Measurements from ENCODE around the gene VPS33B. TPM values are rescaled to one million over a fixed set of nuclear protein-coding genes. Genes with fewer than 3 reads are reported as not detected.

The VPS33B gene
- total RNA-seq (10 to 100 TPM in 1 of 2 donors, 1 to 10 TPM in 1; 7.9 to 19.9 TPM), polyA plus RNA-seq (ENCODE audit: insufficient read length in 2 of 2) (10 to 100 TPM; 27.5 to 35.2 TPM)
- long read RNA-seq, donor 1, partial matches to known transcripts, result 5 of 9 reads
- long read RNA-seq, donor 1, other reads (novel, unspliced or antisense), result 0 of 9 reads
- long read RNA-seq, donor 2, partial matches to known transcripts, result 0 of 1 reads
- long read RNA-seq, donor 2, other reads (novel, unspliced or antisense), result 0 of 1 reads
- long read RNA-seq, donor 3, result 0 reads
- long read RNA-seq, donor 4, partial matches to known transcripts, result 0 of 1 reads
- long read RNA-seq, donor 4, other reads (novel, unspliced or antisense), result 0 of 1 reads

DNA sequence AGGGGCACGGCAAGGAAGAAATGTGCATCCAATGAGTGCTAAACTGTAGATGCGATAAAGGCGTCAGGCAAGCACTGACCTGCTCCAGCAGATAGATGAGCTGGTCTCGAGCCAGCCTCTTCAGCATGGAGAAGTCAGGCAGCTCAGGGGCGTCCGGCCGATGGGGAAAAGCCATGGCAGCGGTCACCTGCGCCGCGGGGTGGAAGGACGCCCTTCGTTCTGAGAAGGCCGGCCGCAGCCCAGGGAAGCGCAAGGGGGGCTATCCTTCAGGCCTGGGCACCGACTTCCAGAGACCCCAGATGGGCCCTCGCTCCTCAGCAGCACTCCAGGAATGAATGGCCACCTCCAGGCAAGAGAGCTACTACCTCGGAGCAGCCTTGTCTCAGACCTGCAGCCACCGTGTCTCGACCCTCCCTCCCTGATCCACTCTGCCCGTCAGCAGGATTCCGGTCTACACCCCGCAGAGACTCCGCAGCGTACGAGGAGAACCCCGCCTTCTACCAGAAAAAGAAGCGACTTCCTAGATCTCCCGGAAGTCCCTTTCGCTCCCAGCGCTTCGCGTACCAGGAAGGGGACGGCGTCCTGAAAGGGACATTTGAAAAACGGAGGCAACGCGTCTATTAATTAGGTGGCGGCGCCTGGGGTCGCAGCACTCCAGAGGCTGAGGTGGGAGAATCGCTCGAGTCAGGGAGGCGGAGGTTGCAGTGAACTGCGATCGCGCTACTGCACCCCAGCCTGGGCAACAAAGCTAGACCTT is at the start of gene VPS33B:
VPS33B (minus strand) TSS at position 520 of the 757 bp plus-strand sequence; CDS start at position 175, 345 bp downstream.
- peak; percentile 89 to 98 (median 92) for DNase-seq (ENCODE audit: low read depth in 4 of 6, low spot score in 6 of 6)
- H3K36me3 ChIP-seq (ENCODE audit: control insufficient read depth, insufficient read depth, low read length), result peaks cover 3% of the 10 kb centered on the region

DNA sequence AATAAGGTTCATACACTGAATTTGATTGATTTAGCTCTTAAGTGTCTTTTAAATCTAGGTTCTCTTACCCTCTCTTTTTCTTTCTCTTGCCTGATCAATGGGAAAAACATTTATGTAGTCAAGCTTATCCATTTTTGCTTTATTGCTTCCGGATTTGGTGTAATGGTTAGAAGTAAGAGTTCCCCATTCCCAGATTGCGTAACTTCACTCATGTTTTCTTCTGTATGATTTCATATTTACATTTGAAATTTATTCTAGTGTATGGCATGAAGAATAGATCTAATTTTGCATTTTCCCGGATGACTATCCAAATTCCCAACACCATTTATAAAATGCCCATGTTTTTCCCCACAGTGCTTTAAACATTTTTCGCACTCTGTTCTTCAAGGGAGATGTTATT is 49.8 kb upstream of the VPS33B start:
- H3K36me3 ChIP-seq (ENCODE audit: control insufficient read depth, insufficient read depth, low read length), result no peaks in the 10 kb centered on the region

More for the DNA sequence above, at the start of gene VPS33B:
- H3K4me1 ChIP-seq (ENCODE audit: control insufficient read depth, insufficient read depth, low read length), result peaks cover 7% of the 10 kb centered on the region
- peak within 1 kb of the TSS; percentile 59 for H3K4me3 ChIP-seq (ENCODE audit: low read depth, low read length)
- H3K9me3 ChIP-seq (ENCODE audit: control insufficient read depth, insufficient read depth, low read length), result no peaks in the 10 kb centered on the region
- H3K27ac ChIP-seq (ENCODE audit: low read depth, low read length), result peak within 1 kb of the TSS; percentile 53
- no peaks in the 10 kb centered on the region for H3K27me3 ChIP-seq (ENCODE audit: control insufficient read depth, insufficient read depth, low read length)
- WGBS (ENCODE audit: insufficient coverage), result 0% methylated on average over 47 of the region's 48 CpGs

DNA sequence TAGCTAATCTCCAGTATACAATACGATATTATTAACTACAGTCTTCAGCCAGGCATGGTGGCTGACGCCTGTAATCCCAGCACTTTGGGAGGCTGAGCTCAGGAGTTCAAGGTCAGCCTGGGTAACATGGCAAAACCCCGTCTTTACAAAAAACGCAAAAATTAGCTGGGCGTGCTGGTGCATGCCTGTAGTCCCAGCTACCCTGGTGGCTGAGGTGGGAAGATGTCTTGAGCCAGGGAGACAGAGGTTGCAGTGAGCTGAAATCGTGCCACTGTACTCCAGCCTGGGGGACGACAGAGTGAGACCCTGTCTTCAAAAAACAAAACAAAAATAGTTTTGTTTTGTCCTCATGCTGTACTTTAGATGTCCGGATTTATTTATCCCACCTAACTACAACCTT is 48.5 kb upstream of the VPS33B start:
- no peaks in the 10 kb centered on the region for H3K27me3 ChIP-seq (ENCODE audit: control insufficient read depth, insufficient read depth, low read length)
- no peaks in the 10 kb centered on the region for H3K4me1 ChIP-seq (ENCODE audit: control insufficient read depth, insufficient read depth, low read length)
- H3K9me3 ChIP-seq (ENCODE audit: control insufficient read depth, insufficient read depth, low read length), result no peaks in the 10 kb centered on the region
- DNase-seq (ENCODE audit: low read depth in 4 of 6, low spot score in 6 of 6), result no peak
- 92% methylated on average over 6 of the region's 8 CpGs for WGBS (ENCODE audit: insufficient coverage)
- H3K4me3 ChIP-seq (ENCODE audit: low read depth, low read length), result no peak overlapping the region
- no peak overlapping the region for H3K27ac ChIP-seq (ENCODE audit: low read depth, low read length)
- no peaks in the 10 kb centered on the region for H3K36me3 ChIP-seq (ENCODE audit: control insufficient read depth, insufficient read depth, low read length)

More for the DNA sequence above, 49.8 kb upstream of the VPS33B start:
- Histone ChIP-seq H3K9me3 (ENCODE audit: control insufficient read depth, insufficient read depth, low read length) (no peaks in the 10 kb centered on the region), H3K4me1 (ENCODE audit: control insufficient read depth, insufficient read depth, low read length) (no peaks in the 10 kb centered on the region), H3K27me3 (ENCODE audit: control insufficient read depth, insufficient read depth, low read length) (no peaks in the 10 kb centered on the region), H3K27ac (ENCODE audit: low read depth, low read length) (no peak overlapping the region), H3K4me3 (ENCODE audit: low read depth, low read length) (no peak overlapping the region)
- DNase-seq (ENCODE audit: low read depth in 4 of 6, low spot score in 6 of 6), result no peak
- WGBS (ENCODE audit: insufficient coverage), result no CpG with 5 or more reads among the region's 4 CpGs

DNA sequence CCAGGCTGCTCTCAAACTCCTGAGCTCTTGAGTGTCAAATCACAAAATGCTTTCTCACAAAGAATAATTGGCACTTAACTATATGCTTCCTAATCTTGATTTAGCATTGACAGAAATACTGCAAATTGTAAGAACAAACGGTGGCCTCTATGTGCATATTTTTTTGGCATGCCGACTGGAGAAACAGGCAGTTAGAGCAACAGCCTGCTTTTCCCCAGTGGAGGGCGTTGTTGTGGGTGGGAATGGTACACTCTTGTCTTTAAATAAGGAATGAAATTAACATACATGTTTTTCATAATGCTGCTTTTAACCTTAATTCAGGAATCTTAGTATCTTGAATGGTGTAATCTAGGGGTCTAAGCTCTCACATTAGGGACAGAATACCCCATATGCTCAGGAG is 46.6 kb upstream of the VPS33B start:
- Histone ChIP-seq H3K36me3 (ENCODE audit: control insufficient read depth, insufficient read depth, low read length) (no peaks in the 10 kb centered on the region), H3K27ac (ENCODE audit: low read depth, low read length) (no peak overlapping the region), H3K9me3 (ENCODE audit: control insufficient read depth, insufficient read depth, low read length) (no peaks in the 10 kb centered on the region), H3K4me3 (ENCODE audit: low read depth, low read length) (no peak overlapping the region), H3K4me1 (ENCODE audit: control insufficient read depth, insufficient read depth, low read length) (no peaks in the 10 kb centered on the region), H3K27me3 (ENCODE audit: control insufficient read depth, insufficient read depth, low read length) (no peaks in the 10 kb centered on the region)
- WGBS (ENCODE audit: insufficient coverage), result 100% methylated on average over 1 of the region's 3 CpGs
- no peak for DNase-seq (ENCODE audit: low read depth in 4 of 6, low spot score in 6 of 6)

DNA sequence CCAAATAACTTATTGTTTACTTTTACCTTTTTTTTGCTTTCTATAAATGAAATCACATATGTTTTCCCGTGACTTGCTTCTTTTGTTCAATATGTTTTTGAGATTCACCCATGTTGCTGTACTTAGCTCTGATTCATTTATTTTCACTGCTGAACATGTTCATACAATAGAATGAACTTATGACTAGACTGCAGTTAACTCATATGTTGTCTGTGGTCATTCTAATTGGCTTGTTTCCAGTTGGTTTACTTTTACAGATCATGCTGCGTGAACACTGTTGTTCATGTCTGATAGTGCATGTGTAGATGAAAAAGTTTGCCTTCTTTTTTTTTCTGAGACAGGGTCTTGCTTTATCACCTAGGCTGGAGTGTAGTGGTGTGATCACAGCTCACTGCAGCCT is 46.0 kb upstream of the VPS33B start:
- Histone ChIP-seq H3K4me1 (ENCODE audit: control insufficient read depth, insufficient read depth, low read length) (no peaks in the 10 kb centered on the region), H3K27me3 (ENCODE audit: control insufficient read depth, insufficient read depth, low read length) (no peaks in the 10 kb centered on the region), H3K36me3 (ENCODE audit: control insufficient read depth, insufficient read depth, low read length) (no peaks in the 10 kb centered on the region), H3K4me3 (ENCODE audit: low read depth, low read length) (no peak overlapping the region), H3K9me3 (ENCODE audit: control insufficient read depth, insufficient read depth, low read length) (no peaks in the 10 kb centered on the region), H3K27ac (ENCODE audit: low read depth, low read length) (no peak overlapping the region)
- DNase-seq (ENCODE audit: low read depth in 4 of 6, low spot score in 6 of 6), result no peak
- WGBS (ENCODE audit: insufficient coverage), result 100% methylated on average over 1 of the region's 2 CpGs

DNA sequence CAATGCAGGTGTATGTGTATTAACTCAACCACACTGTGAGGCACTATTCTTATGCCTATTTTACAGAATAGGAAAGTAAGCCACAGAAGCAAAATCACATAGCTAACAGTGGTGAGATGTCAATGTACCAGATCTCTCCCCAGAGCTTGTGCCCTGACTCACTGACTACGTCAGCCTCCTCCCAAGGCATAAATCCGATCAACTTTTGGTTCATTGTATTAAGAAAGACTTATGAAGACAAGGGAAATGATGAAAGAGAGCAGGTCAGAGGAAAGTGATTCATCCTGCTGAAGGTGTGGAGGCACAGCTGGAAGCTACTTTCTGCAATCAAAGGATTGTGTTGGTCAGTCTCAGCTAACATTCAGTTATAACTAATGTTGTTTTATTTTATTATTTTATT is 44.6 kb upstream of the VPS33B start:
- no peak overlapping the region for H3K27ac ChIP-seq (ENCODE audit: low read depth, low read length)
- WGBS (ENCODE audit: insufficient coverage), result no CpG with 5 or more reads among the region's 2 CpGs

DNA sequence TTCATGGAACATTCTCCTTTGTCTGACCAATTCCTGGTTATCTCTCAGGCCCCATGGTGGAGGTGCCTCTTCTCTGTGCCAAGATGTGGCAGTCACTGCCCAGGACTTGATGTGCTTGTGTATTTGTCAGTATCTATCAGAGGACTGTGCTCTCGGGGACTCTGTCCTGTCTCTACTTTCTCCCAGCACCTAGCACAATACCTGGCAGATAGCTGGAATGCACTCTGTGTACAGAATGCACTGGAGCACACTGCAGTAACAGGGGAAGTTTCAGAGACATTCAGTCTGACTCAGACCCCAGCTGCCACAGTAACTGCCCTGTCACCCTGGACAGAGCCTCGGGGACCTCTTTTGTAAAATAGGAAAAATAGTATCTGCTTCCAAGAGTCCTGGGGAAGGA is 43.1 kb upstream of the VPS33B start:
- no peaks in the 10 kb centered on the region for H3K4me1 ChIP-seq (ENCODE audit: control insufficient read depth, insufficient read depth, low read length)
- no peak overlapping the region for H3K27ac ChIP-seq (ENCODE audit: low read depth, low read length)
- no peak overlapping the region for H3K4me3 ChIP-seq (ENCODE audit: low read depth, low read length)
- H3K27me3 ChIP-seq (ENCODE audit: control insufficient read depth, insufficient read depth, low read length), result no peaks in the 10 kb centered on the region
- no peaks in the 10 kb centered on the region for H3K9me3 ChIP-seq (ENCODE audit: control insufficient read depth, insufficient read depth, low read length)
- no peaks in the 10 kb centered on the region for H3K36me3 ChIP-seq (ENCODE audit: control insufficient read depth, insufficient read depth, low read length)
- no peak for DNase-seq (ENCODE audit: low read depth in 4 of 6, low spot score in 6 of 6)
- WGBS (ENCODE audit: insufficient coverage), result 100% methylated on average over 1 of the region's 2 CpGs

More for the DNA sequence above, 44.6 kb upstream of the VPS33B start:
- Histone ChIP-seq H3K9me3 (ENCODE audit: control insufficient read depth, insufficient read depth, low read length) (no peaks in the 10 kb centered on the region), H3K36me3 (ENCODE audit: control insufficient read depth, insufficient read depth, low read length) (no peaks in the 10 kb centered on the region), H3K4me1 (ENCODE audit: control insufficient read depth, insufficient read depth, low read length) (no peaks in the 10 kb centered on the region), H3K4me3 (ENCODE audit: low read depth, low read length) (no peak overlapping the region), H3K27me3 (ENCODE audit: control insufficient read depth, insufficient read depth, low read length) (no peaks in the 10 kb centered on the region)
- DNase-seq (ENCODE audit: low read depth in 4 of 6, low spot score in 6 of 6), result no peak

DNA sequence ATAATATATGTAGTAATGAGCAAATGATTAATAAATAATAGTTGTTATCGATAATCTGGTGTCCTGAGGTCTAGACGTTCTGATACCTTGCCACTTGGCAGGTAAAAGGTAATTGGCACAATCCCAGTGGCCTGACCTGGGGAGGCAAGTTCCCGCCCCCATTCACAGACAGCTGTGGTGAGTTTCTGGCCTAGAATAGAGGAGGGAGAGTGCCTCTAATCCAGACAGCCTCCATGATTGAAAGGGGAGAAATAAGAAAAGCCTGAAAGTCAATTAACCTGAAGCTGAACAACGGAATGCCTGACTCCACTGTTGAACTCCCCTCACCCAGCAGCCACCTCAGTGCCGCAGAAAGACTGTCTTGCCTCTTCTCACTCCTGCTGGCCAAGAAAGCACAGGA is 39.6 kb upstream of the VPS33B start:
- Histone ChIP-seq H3K27ac (ENCODE audit: low read depth, low read length) (no peak overlapping the region), H3K27me3 (ENCODE audit: control insufficient read depth, insufficient read depth, low read length) (no peaks in the 10 kb centered on the region), H3K9me3 (ENCODE audit: control insufficient read depth, insufficient read depth, low read length) (no peaks in the 10 kb centered on the region), H3K4me3 (ENCODE audit: low read depth, low read length) (no peak overlapping the region), H3K4me1 (ENCODE audit: control insufficient read depth, insufficient read depth, low read length) (no peaks in the 10 kb centered on the region), H3K36me3 (ENCODE audit: control insufficient read depth, insufficient read depth, low read length) (no peaks in the 10 kb centered on the region)
- WGBS (ENCODE audit: insufficient coverage), result 58% methylated on average over 4 of the region's 5 CpGs
- DNase-seq (ENCODE audit: low read depth in 4 of 6, low spot score in 6 of 6), result no peak

DNA sequence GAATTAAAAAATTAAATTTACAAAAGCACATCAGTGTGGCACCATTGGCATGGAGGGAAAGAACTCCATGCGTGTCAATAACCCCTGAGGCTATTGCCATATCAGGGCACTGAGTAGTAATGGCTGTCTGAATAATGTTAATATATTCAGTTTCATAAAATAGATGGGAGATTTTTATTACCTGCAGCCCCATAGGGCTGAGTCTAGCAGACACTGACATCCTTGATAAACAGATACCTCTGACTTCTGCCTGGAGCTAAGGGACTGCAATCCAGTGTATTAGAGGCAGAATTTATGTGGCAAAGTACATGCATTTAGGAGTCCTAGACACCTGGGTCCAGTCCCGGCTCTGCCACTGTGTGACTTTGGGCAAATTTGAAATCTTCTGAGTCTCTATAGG is 38.8 kb upstream of the VPS33B start:
- Histone ChIP-seq H3K27ac (ENCODE audit: low read depth, low read length) (no peak overlapping the region), H3K27me3 (ENCODE audit: control insufficient read depth, insufficient read depth, low read length) (no peaks in the 10 kb centered on the region), H3K4me1 (ENCODE audit: control insufficient read depth, insufficient read depth, low read length) (no peaks in the 10 kb centered on the region), H3K36me3 (ENCODE audit: control insufficient read depth, insufficient read depth, low read length) (no peaks in the 10 kb centered on the region), H3K4me3 (ENCODE audit: low read depth, low read length) (no peak overlapping the region), H3K9me3 (ENCODE audit: control insufficient read depth, insufficient read depth, low read length) (no peaks in the 10 kb centered on the region)
- no CpG with 5 or more reads among the region's 2 CpGs for WGBS (ENCODE audit: insufficient coverage)
- DNase-seq (ENCODE audit: low read depth in 4 of 6, low spot score in 6 of 6), result peak in 1 of 6 donors; percentile 56
